Liver (tissue), 9 donors: ENCODE results near the gene SGIP1. TPM values are rescaled to one million over a fixed set of nuclear protein-coding genes. Genes with fewer than 3 reads are reported as not detected.

Experiments used
- DNase-seq: peaks from one replicate; pipeline ENCODE4 v3.0.0-alpha.2; 2017; ENCODE audit warnings: low spot score
- H3K27ac ChIP-seq, 2 donors: one replicate each; pipeline ENCODE4 v1.7.0; 2013; ENCODE audit warnings: inconsistent platforms in 2 of 2, low read length in 2 of 2, control low read depth in 1 of 2, low read depth in 1 of 2, mild to moderate bottlenecking in 1 of 2
- H3K27me3 ChIP-seq, 4 donors: one replicate each; pipeline versions ENCODE4 v1.6.1 to v1.7.0; 2013; ENCODE audit warnings: low read length in 3 of 4, inconsistent platforms in 1 of 4, mild to moderate bottlenecking in 1 of 4, moderate library complexity in 1 of 4; ENCODE audit not compliant: control insufficient read depth in 4 of 4, insufficient read depth in 4 of 4
- H3K36me3 ChIP-seq, 4 donors: one replicate each; pipeline versions ENCODE4 v1.6.1 to v1.7.0; 2013; ENCODE audit warnings: low read length in 3 of 4, mild to moderate bottlenecking in 3 of 4, low read depth in 1 of 4, moderate library complexity in 1 of 4; ENCODE audit not compliant: control insufficient read depth in 4 of 4, insufficient read depth in 3 of 4
- H3K4me1 ChIP-seq, 4 donors: one replicate each; pipeline versions ENCODE4 v1.6.1 to v1.7.0; 2013; ENCODE audit warnings: low read length in 3 of 4, mild to moderate bottlenecking in 3 of 4, moderate library complexity in 1 of 4; ENCODE audit not compliant: control insufficient read depth in 4 of 4, insufficient read depth in 4 of 4
- H3K4me3 ChIP-seq, 3 donors: one replicate each; pipeline versions ENCODE4 v1.6.1 to v1.7.0; 2013; ENCODE audit warnings: low read length in 3 of 3, control low read depth in 1 of 3, low read depth in 1 of 3, mild to moderate bottlenecking in 1 of 3
- H3K9ac ChIP-seq, 2 donors: one replicate each; pipeline ENCODE4 v1.7.0; 2013; ENCODE audit warnings: low read length in 2 of 2, mild to moderate bottlenecking in 2 of 2, moderate library complexity in 2 of 2, control low read depth in 1 of 2, low read depth in 1 of 2
- H3K9me3 ChIP-seq, 4 donors: one replicate each; pipeline versions ENCODE4 v1.6.1 to v1.7.0; 2013; ENCODE audit warnings: low read length in 3 of 4; ENCODE audit not compliant: control insufficient read depth in 4 of 4
- ATF3 ChIP-seq: IDR thresholded peaks from 2 replicates; pipeline ENCODE4 v1.6.1; 2016; ENCODE audit warnings: antibody characterized with exemption
- EGR1 ChIP-seq, 2 donors: IDR thresholded peaks; 2 replicates each; pipeline ENCODE4 v1.6.1; 2016 to 2018; ENCODE audit warnings: antibody characterized with exemption in 2 of 2, low read depth in 2 of 2
- FOXA1 ChIP-seq: IDR thresholded peaks from 2 replicates; pipeline ENCODE4 v1.6.1; 2016; ENCODE audit warnings: antibody characterized with exemption
- FOXA2 ChIP-seq: IDR thresholded peaks from 2 replicates; pipeline ENCODE4 v1.6.1; 2016; ENCODE audit warnings: antibody characterized with exemption
- GABPA ChIP-seq, 2 donors: IDR thresholded peaks in 1 of 2; conservative IDR thresholded peaks in 1 of 2; 2 replicates each; pipeline ENCODE4 v1.6.1; 2016; ENCODE audit warnings: antibody characterized with exemption in 2 of 2, mild to moderate bottlenecking in 1 of 2, moderate library complexity in 1 of 2
- HNF4A ChIP-seq, 2 donors: conservative IDR thresholded peaks; 2 replicates each; pipeline ENCODE4 v1.6.1; 2016; ENCODE audit warnings: antibody characterized with exemption in 2 of 2, mild to moderate bottlenecking in 2 of 2
- HNF4G ChIP-seq: IDR thresholded peaks from 2 replicates; pipeline ENCODE4 v1.6.1; 2016; ENCODE audit warnings: antibody characterized with exemption
- JUND ChIP-seq, 2 donors: IDR thresholded peaks; 2 replicates each; pipeline ENCODE4 v1.6.1; 2016; ENCODE audit warnings: antibody characterized with exemption in 2 of 2
- NR2F2 ChIP-seq: IDR thresholded peaks from 2 replicates; pipeline ENCODE4 v1.6.1; 2016; ENCODE audit warnings: antibody characterized with exemption
- RAD21 ChIP-seq, 2 donors: IDR thresholded peaks; 2 replicates each; pipeline ENCODE4 v1.6.1; 2016; ENCODE audit warnings: antibody characterized with exemption in 2 of 2, mild to moderate bottlenecking in 2 of 2
- RXRA ChIP-seq, 2 donors: IDR thresholded peaks; 2 replicates each; pipeline ENCODE4 v1.6.1; 2017 to 2018; ENCODE audit warnings: antibody characterized with exemption in 2 of 2, mild to moderate bottlenecking in 1 of 2
- TAF1 ChIP-seq: conservative IDR thresholded peaks from 2 replicates; pipeline ENCODE4 v1.6.1; 2016; ENCODE audit warnings: antibody characterized with exemption, mild to moderate bottlenecking
- YY1 ChIP-seq: IDR thresholded peaks from 2 replicates; pipeline ENCODE4 v1.6.1; 2016; ENCODE audit warnings: antibody characterized with exemption, mild to moderate bottlenecking
- WGBS: extraction: QIAGEN DNeasy Blood & Tissue Kit; methylation state at CpG from one replicate; pipeline ENCODE4 v1.1.7; 2013; 5-methylcytosine and 5-hydroxymethylcytosine counted together
- polyA plus RNA-seq, 2 donors: library from polyadenylated mRNA; stranded (reverse) in 1 of 2; unstranded in 1 of 2; fragments of 200-250 nt in 1 of 2; fragments of >200 nt in 1 of 2; fragmentation: Nextera tagmentation in 1 of 2; extraction: Ambion mirVana in 1 of 2; gene quantifications; one replicate each; pipeline versions ENCODE4 v1.2.1 to v1.2.3, GENCODE V29; 2013 to 2015
- total RNA-seq, 2 donors: library from RNA; depleted of rRNA; stranded (reverse); fragments of >200 nt; gene quantifications; one replicate each; pipeline ENCODE4 v1.2.3, GENCODE V29; 2014
- TF ChIP-seq, protein P1 (sequence below): fragments of 150-350 bp; IDR thresholded peaks from 2 replicates; pipeline ENCODE4 v1.5.1; 2017; ENCODE audit warnings: improper control_type of control experiment, low read depth, low read length; ENCODE audit not compliant: missing input control
- TF ChIP-seq, protein P2 (sequence below): IDR thresholded peaks from 2 replicates; pipeline ENCODE4 v1.6.1; 2016; ENCODE audit warnings: antibody characterized with exemption, mild to moderate bottlenecking
- TF ChIP-seq, protein P3 (sequence below): IDR thresholded peaks from 2 replicates; pipeline ENCODE4 v1.6.1; 2016; ENCODE audit warnings: antibody characterized with exemption
- donor health status: healthy.
- donor health status: healthy.
- donor health status: healthy.
- donor health status: healthy.
- donor health status: healthy.

Gene SGIP1
- total and polyA plus RNA-seq, 4 donors = 0.09 to 2.5 (median 0.38) TPM

DNA sequence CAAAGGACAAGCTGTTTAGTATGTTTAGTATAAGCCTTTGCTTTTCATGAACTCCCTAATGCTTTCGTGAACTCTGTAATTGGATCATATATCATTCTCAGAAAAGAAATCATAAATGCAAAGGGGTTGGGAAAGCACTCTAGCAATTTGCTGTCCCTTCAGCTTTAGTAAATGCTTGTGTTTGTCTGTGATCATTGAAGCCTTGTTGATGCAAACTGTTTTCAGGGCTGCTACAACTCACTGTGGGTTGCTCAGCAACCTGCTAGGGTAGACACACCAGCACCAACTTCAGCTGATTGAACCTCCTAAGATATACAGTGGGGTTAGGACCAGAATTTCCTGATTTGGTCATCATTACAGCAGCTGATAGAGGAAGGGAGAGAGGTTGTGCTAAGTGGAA, 95.0 kb downstream of the SGIP1 start:
- WGBS = 87% methylated on average over 1 of the region's 1 CpG
- TF ChIP-seq, protein P1, sequence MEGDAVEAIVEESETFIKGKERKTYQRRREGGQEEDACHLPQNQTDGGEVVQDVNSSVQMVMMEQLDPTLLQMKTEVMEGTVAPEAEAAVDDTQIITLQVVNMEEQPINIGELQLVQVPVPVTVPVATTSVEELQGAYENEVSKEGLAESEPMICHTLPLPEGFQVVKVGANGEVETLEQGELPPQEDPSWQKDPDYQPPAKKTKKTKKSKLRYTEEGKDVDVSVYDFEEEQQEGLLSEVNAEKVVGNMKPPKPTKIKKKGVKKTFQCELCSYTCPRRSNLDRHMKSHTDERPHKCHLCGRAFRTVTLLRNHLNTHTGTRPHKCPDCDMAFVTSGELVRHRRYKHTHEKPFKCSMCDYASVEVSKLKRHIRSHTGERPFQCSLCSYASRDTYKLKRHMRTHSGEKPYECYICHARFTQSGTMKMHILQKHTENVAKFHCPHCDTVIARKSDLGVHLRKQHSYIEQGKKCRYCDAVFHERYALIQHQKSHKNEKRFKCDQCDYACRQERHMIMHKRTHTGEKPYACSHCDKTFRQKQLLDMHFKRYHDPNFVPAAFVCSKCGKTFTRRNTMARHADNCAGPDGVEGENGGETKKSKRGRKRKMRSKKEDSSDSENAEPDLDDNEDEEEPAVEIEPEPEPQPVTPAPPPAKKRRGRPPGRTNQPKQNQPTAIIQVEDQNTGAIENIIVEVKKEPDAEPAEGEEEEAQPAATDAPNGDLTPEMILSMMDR = no peak
- TF ChIP-seq HNF4G (no peak), FOXA1 (no peak), ATF3 (no peak), GABPA (IDR thresholded peaks at IDR 0.05 in 1 of 2, conservative IDR thresholded peaks at IDR 0.05 in 1 of 2) (no peak), TAF1 (no peak), HNF4A (conservative IDR thresholded peaks at IDR 0.05) (no peak), YY1 (no peak), RAD21 (IDR thresholded peaks at IDR 0.05) (no peak), JUND (IDR thresholded peaks at IDR 0.05) (no peak), NR2F2 (no peak)
- TF ChIP-seq, protein P2, sequence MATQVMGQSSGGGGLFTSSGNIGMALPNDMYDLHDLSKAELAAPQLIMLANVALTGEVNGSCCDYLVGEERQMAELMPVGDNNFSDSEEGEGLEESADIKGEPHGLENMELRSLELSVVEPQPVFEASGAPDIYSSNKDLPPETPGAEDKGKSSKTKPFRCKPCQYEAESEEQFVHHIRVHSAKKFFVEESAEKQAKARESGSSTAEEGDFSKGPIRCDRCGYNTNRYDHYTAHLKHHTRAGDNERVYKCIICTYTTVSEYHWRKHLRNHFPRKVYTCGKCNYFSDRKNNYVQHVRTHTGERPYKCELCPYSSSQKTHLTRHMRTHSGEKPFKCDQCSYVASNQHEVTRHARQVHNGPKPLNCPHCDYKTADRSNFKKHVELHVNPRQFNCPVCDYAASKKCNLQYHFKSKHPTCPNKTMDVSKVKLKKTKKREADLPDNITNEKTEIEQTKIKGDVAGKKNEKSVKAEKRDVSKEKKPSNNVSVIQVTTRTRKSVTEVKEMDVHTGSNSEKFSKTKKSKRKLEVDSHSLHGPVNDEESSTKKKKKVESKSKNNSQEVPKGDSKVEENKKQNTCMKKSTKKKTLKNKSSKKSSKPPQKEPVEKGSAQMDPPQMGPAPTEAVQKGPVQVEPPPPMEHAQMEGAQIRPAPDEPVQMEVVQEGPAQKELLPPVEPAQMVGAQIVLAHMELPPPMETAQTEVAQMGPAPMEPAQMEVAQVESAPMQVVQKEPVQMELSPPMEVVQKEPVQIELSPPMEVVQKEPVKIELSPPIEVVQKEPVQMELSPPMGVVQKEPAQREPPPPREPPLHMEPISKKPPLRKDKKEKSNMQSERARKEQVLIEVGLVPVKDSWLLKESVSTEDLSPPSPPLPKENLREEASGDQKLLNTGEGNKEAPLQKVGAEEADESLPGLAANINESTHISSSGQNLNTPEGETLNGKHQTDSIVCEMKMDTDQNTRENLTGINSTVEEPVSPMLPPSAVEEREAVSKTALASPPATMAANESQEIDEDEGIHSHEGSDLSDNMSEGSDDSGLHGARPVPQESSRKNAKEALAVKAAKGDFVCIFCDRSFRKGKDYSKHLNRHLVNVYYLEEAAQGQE = no peak
- TF ChIP-seq, protein P3, sequence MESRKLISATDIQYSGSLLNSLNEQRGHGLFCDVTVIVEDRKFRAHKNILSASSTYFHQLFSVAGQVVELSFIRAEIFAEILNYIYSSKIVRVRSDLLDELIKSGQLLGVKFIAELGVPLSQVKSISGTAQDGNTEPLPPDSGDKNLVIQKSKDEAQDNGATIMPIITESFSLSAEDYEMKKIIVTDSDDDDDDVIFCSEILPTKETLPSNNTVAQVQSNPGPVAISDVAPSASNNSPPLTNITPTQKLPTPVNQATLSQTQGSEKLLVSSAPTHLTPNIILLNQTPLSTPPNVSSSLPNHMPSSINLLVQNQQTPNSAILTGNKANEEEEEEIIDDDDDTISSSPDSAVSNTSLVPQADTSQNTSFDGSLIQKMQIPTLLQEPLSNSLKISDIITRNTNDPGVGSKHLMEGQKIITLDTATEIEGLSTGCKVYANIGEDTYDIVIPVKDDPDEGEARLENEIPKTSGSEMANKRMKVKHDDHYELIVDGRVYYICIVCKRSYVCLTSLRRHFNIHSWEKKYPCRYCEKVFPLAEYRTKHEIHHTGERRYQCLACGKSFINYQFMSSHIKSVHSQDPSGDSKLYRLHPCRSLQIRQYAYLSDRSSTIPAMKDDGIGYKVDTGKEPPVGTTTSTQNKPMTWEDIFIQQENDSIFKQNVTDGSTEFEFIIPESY = no peak
- H3K9me3 ChIP-seq = no peaks in the 10 kb centered on the region
- H3K27ac ChIP-seq = no peak overlapping the region
- no peak overlapping the region for H3K4me3 ChIP-seq
- no peak overlapping the region for H3K9ac ChIP-seq
- H3K27me3 ChIP-seq = no peaks in the 10 kb centered on the region
- no peaks in the 10 kb centered on the region for H3K36me3 ChIP-seq
- no peak for DNase-seq
- H3K4me1 ChIP-seq = no peaks in the 10 kb centered on the region

DNA sequence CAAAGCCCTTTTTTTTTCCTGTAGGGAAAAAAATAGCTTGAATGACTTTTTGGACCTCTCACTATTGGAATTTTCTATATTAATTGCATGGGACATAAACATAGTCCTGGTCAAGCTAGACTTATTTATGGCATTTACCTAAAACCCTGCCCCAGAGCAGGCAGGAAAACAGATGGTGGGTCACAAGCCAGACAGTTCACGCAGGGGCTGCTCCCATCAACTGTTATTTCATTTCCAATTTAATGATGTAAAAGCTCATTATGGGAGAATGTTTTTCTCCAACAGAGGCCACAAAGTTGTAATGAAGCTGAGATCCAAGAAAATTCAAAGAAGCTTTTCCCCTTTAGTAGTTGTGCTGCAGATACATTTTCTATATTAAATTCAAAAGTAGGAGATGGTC, 99.2 kb downstream of the SGIP1 start:
- H3K27me3 ChIP-seq = no peaks in the 10 kb centered on the region
- WGBS = 81% methylated on average over 1 of the region's 1 CpG
- H3K4me3 ChIP-seq = no peak overlapping the region
- no peaks in the 10 kb centered on the region for H3K4me1 ChIP-seq
- H3K27ac ChIP-seq = no peak overlapping the region
- no peak overlapping the region for H3K9ac ChIP-seq
- H3K9me3 ChIP-seq = no peaks in the 10 kb centered on the region
- no peaks in the 10 kb centered on the region for H3K36me3 ChIP-seq
- DNase-seq = no peak
- no peak for TF ChIP-seq JUND (IDR thresholded peaks at IDR 0.05)
- no peak for TF ChIP-seq FOXA2
- no peak for TF ChIP-seq TAF1
- TF ChIP-seq HNF4G = no peak
- TF ChIP-seq, protein P2 = no peak
- TF ChIP-seq RXRA (IDR thresholded peaks at IDR 0.05) = no peak
- no peak for TF ChIP-seq FOXA1
- TF ChIP-seq EGR1 (IDR thresholded peaks at IDR 0.05; ENCODE audit: low read depth in 2 of 2) = no peak
- TF ChIP-seq, protein P1 = no peak
- TF ChIP-seq NR2F2 = no peak
- no peak for TF ChIP-seq RAD21 (IDR thresholded peaks at IDR 0.05)
- TF ChIP-seq, protein P3 = no peak
